ENCODE measurements around the gene MPND.

The MPND gene

DNA sequence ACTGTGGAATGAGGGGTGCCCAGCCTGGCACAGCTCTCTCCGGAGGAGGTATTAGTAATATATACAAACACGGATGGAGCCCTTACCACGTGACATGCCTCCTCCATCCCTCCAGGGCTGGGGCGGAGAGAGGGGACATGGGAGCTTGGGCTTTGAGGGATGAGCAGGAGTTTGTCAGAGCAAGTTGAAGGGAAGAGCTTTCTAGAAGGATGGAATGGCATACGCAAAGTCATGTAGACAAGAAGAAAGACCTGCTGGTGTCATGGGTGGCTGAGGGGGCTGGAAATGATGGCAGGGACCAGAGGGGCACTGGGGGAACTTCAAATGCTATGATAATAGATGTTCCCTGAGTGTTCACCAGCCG is 2.6 kb downstream of the MPND start:
- no peak for DNase-seq

DNA sequence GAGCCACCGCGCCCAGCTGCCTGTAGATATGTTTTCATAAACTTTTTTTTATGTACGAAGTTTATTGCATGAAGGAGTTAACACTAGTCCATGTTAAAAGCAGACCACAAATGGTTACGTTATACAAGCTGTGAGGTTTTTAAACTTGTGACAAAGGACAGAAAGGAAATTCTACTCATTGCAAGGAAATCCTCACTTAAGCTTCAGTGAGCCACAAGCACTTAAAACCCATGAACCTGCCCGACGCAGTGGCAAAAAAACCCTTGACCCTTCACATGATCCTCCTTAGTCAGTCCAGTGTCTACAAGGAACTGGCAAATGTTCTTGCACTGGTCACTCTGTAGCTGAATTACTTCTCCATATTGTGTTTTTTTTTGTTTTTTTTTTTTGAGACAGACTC is 4.2 kb downstream of the MPND start:
- DNase-seq = no peak

DNA sequence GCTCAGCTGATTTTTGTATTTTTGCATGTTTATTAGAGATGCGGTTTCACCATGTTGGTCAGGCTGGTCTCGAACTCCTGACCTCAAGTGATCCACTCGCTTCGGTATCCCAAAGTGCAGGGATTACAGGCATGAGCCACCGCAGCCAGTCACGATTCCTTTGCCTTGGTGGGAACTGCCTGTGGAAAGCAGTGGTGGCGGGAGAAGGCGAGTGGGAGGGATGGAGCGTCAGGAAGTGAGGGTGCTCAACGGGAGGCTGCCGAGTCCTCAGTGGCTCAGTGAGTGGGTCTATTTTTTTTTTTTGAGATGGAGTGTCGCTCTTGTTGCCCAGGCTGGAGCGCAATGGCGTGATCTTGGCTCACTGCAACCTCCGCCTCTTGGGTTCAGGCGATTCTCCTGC is 5.9 kb downstream of the MPND start:
- peak in 1 of 58 donors; percentile 27 for DNase-seq

DNA sequence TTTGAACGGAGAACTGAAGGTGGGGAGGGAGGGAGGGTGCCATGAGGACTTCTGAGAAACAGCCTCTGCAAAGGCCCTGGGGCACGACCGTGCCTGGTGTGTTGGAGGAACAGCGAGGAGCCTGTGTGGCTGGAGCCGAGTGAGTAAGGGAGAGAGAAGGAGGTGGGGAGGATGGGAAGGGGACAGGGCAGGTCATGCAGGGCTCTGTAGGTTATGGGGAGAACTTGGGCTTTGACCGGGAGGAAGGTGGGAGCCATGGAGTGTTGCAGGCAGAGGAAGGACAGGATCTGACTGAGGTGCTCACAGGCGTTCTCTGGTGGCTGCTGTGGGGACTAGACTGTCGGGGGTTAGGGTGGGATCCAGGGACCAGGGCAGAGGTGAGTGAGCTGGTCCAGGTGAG is 6.7 kb downstream of the MPND start:
- no peak for DNase-seq

DNA sequence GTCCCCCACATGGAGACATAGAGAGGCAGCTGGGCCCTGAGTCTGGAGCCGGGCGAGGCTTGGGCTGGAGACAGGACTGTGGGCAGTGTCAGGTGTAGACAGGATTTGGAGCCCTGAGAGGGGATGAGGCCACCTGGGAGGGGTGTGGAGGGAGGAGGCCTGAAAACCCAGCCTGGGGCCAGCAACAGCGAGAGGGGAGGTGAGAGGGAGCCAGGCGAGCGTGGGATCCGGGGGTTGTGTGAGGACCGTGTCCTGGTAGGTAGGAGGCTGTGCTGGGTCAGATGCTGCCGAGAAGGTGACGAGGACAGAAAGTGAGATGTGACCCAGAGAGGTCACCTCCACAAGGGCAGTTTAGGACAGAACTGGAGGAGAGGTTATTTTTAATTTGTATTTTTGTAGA is 7.4 kb downstream of the MPND start:
- DNase-seq = no peak

DNA sequence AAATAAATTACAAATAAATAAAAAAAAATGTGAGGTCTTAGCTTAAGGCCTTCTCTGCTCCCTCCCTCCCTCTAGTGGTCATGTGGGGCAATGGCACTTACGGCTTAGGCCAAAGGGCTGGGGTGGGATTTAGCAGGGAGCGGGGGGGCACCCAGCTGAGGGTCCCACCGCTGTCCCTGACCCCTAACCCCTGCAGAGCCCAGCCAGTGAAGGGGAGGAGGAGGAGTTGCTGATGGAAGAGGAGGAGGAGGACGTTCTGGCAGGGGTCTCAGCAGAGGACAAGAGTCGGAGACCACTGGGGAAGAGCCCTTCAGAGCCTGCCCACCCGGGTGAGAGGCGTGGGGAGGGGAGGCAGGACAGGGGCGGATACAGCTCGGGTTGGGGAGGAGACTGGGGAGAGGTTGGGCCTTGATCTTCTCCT is 9.3 kb downstream of the MPND start:
- peak in 3 of 58 donors; percentile 9 to 33 (median 30) for DNase-seq

DNA sequence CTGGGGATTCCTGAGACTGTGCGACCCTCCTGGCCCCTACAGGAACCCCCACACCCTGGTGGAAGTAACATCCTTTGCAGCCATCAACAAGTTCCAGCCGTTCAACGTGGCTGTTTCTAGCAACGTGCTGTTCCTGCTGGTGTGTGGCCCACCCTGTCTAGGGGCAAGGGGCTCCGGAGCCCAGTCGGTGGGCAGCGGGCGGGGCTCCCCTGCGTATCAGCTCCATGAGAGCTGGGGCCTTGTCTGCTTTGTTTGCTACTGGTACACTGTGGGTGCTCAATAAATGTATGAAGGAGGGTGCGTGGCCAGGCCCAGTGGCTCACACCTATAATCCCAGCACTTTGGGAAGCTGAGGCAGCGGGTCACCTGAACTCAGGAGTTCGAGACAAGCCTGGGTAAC is 10.9 kb downstream of the MPND start:
- DNase-seq = no peak

DNA sequence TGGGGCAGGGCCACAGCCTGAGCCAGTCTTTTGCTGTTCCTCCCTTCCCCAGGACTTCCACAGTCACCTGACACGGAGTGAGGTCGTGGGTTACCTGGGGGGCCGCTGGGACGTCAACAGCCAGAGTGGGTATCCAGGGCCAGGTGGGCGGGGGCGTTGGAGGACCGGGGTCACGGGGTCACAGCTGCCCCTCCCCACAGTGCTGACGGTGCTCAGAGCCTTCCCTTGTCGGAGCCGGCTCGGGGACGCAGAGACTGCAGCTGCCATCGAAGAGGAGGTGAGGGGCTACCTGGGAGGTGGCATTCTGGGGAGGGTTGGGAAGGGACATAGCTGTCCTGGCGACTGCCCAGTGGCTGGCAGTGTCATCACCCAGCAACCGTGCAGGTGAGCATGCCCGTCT is 11.5 kb downstream of the MPND start:
- no peak for DNase-seq

DNA sequence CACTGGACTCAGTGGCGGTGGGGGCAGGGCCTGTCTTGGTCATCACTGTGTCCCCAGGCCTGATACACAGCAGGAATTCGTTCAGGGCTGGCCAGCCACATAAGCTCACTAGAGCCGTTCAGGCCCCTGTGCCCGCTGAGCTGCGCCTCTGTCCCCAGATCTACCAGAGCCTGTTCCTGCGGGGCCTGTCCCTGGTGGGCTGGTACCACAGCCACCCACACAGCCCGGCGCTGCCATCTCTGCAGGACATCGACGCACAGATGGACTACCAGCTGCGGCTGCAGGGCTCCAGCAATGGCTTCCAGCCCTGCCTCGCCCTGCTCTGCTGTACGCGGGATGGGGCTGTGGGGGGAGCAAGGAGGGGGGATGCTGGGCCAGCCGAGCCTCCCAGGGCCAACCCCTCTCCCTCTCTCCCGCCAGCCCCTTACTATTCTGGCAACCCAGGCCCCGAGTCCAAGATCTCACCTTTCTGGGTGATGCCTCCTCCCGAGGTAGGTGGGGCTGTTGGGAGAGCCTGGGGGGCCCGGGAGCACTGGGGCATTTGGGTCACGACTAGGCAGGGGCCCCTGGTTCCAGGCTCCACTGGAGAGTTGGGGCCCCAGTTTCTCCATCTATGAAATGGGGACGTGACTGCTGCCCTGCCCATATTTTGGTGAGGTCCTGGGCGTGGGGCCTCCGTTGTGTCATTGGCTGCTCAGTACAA is 13.9 kb downstream of the MPND start:
- peak in 3 of 58 donors; percentile 24 to 46 (median 40) for DNase-seq

DNA sequence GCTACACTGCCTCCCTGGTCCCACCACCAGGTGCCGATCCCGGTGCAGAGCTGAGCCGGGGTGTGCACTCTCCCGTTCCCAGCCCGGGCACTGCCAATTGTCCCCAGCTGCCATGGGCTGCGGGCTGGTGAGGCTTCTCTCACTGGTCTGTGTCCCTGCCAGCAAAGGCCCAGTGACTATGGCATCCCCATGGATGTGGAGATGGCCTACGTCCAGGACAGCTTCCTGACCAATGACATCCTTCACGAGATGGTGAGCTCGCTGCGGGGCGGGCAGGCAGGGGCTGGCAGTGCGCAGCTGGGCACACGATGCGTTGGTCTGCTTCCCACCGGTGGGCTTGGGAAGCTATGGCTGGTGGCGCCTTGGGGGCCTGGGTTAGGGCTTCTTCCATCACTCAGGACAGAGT is 14.6 kb downstream of the MPND start:
- no peak for DNase-seq

DNA sequence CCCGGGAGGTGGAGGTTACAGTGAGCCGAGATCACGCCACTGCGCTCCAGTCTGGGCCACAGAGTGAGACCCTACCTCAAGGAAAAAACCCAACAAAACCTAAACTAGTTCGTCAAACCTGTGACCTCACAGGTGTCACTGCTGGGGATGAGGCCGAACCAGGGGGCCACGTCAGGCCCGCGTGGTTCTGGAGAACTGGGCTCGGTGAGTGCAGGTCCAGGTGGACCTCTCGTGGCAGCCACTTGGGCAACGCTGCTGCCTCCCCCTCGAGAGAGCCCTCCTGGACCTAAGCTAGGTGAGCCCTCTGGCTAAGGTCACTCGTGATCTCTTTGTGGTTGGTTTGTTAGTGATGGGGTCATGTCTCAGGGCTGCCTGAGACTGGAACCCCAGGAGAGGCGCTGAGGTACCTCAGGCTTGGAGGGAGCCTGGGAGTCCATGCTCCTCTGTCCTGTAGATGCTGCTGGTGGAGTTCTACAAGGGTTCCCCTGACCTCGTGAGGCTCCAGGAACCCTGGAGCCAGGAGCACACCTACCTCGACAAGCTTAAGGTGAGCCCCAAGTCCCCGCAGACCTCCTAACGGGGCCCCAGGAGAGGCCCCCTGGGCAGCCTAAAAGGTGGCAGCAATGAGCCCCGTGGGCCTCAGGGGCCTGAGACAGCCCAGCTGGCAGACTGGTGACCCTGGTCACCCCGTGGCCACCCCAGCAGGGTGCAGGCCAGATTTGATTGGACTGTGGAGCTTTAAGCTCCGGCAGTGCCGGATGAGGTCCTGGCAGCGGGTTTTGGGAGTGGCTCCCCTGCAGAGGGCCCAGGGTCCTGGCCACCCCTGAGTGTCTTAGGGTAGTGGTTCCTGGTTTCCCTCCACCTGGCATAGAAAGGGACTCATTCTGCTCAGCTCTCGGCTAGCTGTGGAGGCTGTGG is 15.6 kb downstream of the MPND start:
- DNase-seq = no peak

DNA sequence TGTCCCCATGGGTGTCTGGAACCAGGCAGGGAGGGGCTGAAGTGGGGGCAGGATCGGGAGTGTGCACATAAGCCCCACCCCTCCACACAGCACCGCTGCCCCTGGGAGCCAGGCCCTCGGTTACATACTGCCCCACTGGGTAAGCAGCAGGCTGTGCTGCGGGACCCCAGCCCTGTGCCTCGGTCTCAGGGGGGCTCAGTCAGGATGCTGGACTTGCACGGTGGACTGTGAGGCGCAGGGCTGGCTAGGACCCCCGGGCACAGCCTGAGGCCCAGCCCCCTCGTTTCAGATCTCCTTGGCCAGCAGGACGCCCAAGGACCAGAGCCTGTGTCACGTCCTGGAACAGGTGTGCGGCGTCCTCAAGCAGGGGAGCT is 16.3 kb downstream of the MPND start:
- no peak for DNase-seq

DNA sequence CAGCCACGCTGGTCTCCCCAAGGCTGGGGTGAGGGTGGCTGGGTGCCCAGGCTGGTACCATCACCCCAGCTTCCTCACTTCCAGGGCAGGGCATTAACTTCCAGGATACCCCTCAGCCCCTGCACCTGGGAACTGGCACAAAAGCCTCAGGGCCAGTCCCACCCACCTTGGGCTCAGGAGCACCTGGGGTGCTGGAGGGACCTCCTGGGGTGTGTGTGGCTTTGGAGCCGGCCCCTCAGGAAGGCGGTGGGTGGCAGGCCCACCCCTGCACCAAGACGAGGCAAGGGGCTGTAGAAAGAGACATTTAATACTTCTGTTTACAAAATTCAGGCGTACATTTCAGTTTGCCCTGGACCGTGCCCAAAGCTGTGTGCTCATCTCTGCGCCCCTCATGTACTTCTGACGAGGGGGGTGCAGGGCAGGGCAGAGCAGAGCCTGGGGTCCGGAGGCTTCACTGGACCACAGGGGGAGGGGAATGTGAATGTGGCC is 16.8 kb downstream of the MPND start:
- DNase-seq = no peak

DNA sequence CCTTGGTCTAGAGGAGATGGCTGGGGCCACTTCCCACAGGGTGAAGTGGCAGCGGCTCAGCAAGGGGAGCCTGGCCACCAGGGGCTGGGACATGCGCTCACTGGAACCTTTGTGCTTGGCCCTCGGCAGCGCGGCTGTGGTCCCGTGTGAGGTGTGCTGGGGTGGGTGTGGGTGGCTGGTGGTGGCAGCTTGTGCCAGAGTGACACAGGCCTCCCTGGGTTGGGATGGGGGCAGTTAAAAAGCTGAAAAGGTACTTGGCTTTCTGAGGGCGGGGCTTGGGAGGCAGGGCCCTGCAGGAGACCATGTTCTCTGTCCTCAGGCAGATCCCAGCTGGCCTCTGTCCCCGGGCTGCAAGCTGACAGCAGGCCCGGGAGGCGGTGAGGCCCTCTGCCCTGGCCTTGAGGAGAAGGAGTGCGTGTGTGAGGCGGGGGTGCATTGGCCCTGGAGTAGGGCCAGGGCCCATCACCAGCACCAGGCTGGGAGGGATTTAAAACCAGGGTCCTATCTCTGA is 17.3 kb downstream of the MPND start:
- no peak for DNase-seq

DNA sequence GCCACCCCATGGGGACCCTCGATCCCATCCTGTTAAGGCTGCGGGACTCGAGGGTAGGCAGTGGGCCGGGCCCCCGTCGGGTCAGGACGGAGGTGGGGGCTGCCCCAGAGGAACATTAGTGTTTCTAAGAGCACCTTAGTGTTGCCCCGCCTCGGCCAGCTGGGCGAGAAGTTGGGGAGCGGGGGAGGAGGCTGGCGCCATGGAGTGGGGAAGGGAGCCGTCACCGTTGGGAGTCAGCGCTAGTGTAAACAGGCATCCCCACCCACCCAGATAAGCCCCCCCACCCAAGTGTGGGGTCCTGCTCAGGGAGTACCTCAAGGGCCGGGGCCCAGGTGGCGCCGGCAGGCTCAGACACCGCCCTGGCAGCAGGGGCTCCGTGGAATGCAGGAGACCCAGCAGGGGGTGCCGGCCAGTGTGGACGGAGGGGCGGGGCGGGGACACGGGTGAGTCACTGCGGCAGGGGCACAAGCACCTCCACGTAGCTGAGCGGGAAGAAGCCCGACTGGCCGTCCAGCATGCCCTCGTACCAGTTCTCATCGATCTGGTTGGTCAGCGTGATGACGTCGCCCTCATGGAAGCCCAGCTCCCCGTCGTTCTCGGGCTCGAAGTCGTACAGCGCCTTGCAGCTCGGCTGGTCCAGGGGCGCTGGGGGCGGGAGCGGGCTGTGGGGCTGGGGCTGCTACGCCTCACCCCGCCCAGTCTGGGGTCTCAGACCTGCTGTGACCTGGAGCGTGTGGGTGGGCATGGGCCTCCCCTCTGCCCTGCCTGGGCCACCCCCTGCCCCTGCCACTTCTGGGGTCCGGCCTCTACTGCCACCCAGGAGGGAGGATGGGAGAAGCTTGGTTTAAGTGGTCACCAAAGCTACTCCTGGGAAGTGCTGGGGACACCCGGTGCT is 18.0 kb downstream of the MPND start:
- no peak for DNase-seq

DNA sequence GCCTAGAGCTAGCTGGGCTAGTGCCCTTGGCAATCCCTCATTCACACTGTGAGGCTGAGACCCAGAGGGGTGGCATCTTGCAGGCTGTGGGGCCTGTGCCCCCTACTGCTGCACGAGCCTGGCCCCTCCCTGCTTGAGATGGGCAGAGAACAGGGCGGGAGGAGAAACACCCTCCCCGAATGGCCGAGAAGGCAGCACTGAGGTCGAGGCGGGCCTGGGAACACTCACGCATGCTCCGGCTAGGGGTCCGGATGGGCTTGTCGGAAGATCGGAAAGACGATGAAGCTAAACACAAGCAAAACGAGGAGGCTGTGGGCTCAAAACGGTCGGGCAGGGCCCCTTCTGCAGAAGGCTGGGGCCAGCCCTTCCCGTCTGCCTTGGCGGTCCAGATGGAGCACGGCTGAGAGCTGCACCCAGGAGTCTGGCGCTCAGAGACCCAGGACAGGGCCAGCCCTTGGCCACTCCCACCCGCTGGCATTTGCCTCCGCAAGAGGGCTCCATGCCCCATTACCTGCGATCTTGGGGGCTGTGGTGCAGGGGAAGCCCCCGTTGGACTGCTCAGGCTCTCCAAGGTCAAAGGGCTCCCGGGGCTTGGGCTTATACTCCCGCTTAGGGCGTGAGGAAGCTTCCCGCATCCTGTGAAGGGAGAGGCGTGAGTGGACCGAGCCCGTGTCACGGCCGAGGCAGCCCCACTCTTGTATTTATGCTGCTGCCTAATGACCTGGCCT is 18.9 kb downstream of the MPND start:
- DNase-seq = no peak

DNA sequence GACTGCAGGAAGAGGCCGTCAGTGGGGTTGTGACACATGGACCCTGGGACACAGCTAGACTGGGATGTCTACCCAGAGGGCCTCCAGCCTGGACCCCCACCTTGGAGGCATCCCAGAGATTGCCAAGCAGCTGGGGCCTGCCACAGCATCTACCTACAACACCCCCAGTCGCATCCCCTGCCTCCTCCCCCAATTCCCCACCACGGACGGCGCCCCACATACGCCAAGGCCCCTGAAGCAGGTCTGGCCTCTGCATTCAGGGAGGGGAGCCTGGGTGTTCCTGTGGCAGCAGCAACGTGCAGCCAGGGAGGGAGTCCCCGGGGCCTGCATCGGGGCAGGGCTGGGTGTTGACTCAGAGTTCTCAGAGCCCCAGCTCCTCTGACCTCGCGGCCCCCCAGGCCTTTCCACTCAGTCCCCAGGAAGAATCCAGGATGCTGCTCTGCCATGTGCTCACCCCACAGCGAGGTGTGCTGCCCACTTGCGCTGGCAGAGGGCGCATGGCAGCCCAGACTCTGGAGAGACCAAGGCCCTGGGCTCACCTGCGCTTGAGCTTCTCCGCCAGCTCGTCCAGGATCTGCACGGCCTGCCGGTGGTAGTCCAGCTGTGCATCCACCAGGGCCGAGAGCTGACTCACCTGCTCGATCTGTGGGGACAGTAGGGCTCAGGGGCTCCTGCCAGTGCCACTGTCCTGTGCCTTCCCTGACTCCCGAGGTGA is 19.6 kb downstream of the MPND start:
- DNase-seq = peak in 1 of 58 donors; percentile 31

DNA sequence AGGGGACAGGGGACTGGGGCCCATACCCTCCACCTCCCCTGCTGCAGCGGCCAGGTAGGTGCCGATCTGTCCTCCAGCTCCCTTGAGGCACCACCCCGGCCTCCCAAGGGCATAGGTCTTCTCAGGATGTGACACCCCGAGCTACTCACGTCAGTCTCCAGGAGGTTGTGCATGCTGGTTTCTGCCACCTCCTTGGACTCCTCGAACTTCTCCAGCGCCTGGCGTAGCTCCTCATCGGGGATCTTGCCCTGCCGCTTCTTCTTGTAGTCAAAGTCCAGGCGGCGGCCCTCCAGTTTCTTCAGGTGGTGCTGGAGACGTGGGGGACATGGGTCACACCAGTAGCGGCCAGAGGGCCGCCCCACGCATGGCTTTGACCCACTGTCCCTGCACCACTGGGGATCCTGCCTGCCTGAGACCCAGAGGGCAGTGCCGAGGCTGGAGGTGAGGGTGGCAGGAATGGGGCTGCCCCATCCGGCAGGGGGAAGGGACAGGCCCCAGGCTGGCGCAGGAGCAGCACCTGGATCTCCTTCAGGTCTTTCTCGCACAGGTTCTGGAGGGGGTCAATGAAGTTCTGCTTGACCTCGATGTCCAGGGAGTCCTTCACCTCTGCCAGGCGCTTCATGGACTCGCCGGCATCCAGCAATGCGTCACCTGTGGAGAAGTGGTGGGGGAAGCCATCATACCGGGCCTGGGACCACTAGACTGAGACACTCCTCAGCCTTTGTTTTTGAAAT is 20.4 kb downstream of the MPND start:
- DNase-seq = no peak

DNA sequence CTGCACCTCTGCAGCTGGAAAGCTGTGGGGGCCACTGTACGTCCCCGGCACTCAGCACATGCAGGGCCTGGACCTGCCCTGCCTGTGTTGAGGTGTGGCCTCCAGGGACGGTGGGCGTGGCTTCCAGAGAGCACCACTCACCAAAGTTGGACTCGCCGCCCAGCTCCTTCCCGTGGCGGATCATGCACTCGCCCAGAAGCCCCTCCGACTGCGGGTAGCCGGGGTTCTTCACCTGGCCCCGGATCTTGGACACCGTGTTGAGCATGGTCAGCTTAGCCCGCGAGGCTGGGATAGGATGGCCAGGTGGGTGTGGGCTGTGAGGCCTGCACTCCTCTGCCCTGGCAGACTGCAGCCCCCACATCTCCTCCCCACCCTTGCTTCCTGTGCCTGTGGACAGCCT is 22.0 kb downstream of the MPND start:
- DNase-seq = no peak
